Stimulated activated CD4-positive, alpha-beta T cell treated with anti-CD3 and anti-CD28 coated beads, TNF-alpha, amount 100 ng/mL, for 1 hour (primary cell): ENCODE measurements around the gene PRSS53.

Experiments used
- DNase-seq, 3 donors: peaks; one replicate each; pipeline ENCODE4 v3.0.0-alpha.2; 2020; ENCODE audit warnings: low read depth in 3 of 3, low spot score in 1 of 3

The PRSS53 gene

DNA sequence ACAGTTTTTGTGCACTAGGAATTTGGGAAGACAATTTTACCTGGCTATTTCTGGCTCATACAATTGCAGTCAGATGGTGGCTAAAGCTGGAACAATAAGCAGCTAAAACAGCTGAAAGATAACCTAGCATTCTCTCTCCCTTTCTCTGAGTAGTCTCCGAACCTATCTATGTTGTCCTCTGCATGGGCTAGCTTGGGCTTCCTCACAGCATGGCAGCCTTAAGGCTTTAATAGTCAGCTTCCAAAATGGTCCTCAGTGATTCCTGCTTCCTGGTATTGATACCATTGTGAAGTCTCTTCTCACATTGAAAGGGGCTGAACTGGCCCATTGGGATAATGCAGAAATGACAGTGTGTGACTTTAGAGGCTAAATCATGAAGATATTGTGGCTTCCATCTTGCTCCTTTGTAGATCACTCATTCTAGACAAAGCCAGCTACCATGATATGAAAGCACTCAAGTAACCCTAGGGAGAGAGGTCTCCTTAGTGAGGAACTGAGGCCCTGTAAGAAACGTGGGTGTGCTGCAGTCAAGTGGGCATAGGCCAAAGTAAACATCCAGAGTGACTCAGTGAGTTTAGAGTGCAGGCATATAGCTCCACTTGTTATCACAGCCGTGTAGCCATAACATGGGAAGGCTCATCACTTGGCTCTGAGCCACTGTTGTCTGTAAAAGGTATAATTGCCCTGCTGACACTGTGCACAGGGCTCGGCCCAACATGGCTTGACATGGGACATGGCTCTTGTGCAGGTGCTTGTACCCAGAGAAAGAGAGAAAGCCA, 11.3 kb upstream of the PRSS53 start:
- DNase-seq = no peak

DNA sequence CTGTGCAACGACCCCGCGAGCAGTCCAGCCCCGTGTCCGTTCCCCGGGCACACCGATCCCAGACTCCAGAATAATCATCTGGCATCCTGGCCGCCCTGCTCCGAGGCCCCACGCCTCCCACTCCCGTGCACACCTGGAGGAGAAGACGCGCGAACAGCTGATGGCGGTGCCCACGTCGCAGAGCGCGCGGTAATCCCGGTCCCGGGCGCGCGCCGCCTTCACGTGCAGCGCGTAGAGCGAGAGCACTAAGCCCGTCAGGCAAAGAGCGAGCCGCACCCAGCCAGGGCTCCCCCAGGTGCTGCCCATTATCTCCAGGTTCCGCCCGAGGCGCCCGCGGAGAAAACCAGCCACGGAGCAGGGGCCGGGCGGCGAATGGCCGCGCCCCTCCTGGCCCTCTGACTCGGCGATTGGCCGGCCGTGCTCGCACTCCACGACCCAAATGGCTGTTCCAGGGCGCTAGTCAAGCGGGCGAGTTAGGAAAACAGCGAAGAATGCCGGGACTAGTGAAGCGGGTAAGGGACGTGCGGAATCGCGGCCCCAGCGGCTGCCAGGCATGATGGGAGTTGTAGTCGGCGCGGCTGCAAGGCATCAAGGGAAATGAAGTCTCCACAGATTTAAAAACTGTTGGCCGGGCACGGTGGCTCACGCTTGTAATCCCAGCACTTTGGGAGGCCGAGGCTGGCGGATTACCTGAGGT, 5.8 kb upstream of the PRSS53 start, which contains the start of gene VKORC1:
VKORC1 (minus strand) TSS at position 374 of the 697 bp plus-strand sequence; CDS start at position 306, 68 bp downstream.
- DNase-seq = peak; percentile 60 to 70 (median 65)

DNA sequence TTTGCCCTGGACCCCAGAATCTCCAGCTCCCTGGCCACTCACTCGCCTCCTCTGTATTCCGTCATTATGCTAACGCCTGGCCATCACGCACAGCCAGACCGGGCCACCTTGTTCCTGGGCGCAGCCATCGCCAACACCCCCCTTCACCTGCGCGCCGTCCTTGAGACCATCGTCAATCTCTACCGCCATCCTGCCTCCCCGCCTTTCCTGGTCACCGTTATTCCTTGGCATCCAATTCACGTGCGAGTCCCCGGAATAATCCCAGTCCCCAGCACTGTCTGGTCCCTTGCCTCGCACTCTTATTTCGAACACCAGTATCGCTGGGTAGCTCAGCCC, 5.3 kb upstream of the PRSS53 start:
- no peak for DNase-seq

DNA sequence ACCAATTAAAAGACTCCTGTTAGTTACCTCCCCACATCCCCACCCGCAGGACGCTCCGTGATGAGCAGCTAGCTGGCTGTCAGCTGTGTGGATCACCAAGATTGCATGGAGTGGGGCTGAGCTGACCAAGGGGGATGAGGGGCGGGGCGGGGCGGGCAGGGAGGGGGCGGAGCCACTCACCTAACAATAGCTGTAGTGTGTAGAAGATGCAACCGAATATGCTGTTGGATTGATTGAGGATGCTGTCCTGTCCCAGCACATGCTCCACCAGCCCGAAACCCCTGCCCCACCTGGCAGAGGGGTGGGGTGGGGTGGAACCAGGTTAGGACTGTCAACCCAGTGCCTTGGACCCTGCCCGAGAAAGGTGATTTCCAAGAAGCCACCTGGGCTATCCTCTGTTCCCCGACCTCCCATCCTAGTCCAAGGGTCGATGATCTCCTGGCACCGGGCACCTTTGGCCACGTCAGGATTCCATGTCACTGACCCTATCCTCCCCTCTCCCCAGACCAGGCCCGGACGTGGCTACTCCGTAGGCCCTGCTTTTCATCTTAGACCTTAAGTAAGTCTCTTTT, 4.5 kb upstream of the PRSS53 start:
- no peak for DNase-seq

DNA sequence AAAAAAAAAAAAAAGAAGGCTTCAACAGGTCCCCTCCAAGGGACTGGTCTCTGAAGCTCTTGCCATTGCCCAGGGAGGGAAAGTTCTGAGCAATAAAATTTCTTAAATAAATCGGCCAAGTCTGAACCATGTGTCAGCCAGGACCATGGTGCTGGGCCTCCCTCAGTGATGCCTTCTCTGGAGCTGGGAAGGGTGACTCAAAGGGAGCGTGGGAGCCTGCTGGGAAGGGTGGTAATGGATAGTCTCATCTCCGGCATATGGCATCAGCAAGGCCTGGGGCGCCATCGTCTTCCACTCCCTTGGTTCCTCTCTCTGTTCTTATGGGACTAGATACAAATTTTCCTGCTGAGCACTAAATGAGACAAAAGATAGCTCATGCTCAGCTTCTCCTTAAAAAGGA, 3.6 kb upstream of the PRSS53 start:
- no peak for DNase-seq

DNA sequence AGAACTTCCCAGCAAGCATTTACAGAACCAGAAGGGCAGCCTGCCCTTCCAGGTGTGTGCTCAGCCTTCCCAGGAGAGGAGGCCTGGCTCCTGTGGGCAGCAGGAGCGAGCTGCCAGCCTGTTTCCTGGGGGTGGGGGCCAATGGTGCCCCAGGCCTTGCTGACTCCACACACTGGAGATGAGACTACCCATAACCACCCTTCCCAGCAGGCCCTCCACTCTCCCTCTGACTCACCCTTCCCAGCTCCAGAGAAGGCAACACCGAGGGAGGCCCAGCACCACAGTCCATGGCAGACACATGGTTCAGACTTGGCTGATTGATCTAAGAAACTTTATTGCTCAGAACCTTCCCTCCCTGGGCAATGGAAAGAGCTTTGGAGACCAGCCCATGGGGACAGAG, 1.8 kb upstream of the PRSS53 start:
- no peak for DNase-seq

DNA sequence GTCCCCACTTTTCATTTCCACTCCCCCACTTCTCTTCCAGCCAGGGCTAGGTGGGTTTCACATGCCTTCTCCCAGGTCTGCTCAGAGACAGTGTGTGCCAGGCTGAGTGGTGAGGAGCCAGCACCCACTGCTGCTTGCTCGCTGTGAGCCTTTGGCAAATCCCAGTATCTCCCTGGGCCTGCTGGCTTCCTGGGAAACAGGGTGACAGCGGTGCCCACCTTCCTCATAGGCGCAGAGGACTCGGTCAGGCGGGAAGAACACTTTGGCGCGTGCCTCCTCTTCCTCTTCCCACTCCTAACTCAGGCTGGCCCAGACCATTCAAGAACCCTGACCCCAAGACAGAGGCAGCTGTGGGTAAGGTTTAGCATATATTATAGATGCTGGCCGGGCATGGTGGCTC, 456 bp upstream of the PRSS53 start:
- DNase-seq = no peak

DNA sequence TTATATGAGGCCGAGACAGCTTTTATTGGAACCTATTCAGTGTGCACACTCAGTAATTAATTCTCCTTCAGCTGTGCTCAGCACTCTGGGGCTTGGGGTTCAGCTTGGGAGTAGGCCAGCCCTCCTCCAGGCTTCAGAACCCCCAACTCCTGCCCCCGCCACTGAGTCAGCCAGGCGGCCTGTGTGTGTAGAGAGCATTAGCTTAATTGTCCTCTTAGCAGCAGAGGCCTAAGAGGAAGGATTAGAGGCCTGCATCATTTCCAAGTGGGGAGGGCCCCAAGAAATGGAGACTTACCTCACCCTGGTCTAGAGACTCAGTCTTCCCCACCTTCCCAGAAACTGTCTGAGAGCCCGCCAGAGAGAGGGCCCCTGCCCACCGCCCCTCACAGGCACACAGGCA, 772 bp downstream of the PRSS53 start:
- DNase-seq = no peak

DNA sequence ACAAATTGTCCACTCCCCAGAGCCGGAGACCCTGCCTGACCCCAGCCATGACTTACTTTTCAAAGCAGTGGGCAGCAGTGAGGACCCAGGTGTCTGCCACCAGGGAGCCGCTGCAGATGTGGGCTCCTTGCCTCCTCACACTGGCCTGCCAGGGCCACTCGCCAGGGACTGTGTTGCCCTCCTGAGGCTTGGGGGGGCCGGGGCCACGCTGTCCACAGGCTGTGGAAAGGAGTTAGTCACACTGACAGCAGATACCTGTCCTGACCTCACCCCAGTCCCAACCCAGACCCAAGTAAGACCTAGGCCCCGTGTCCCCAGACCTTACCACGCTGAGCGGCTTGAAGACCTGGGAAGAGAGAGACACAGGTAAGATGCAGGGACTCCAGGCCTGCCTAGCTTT, 1.3 kb downstream of the PRSS53 start:
- DNase-seq = no peak

DNA sequence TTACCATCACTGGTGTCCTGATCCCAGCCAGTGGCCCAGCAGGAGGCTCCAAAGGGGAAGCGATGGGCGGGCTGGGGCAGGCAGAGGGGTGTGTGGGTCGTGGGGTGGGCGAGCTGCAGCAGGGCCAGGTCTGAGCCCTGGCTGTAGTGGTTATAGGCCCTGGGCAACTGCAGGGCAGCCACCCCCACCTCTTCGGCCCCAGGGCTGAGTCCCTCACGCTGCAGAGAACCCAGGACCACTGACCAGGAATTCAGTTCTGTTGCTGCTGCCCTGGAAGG, 2.2 kb downstream of the PRSS53 start:
- no peak for DNase-seq

DNA sequence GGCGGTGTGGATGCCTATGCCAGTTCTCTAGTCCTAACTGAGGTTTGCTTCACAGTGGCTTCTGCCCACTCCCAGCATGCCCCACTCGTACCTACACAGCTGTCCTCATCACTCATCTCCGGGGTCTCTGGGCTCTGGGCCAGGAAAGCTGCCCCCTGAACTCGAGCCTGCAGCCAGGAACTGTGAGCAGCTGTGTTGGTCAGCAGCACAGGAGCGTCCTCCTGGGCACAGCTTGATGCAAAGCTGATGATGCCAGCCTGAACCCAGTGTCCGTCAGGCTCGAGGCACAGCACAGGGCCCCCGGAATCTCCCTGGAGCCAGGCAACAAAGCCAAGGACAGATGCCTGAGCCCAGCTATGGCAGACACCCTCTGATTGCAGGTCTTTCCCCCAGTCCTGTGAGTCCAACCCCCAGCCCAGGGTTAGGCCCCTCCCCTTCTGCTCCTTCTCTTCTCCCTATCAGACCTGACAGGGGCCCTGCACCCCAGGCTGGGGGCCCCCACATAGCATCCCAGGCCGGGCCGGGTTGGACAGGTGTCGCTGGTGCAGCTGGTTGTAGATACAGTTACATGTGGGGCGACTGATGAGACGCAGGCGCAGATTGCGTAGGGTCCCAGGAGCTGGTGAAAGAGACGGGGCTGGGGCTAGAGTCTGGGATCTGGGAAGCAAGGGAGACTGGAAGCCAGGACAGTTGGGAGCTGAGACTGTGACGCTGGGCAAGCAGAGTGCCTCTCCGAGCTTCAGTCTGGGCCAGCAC, 2.7 kb downstream of the PRSS53 start:
- no peak for DNase-seq

DNA sequence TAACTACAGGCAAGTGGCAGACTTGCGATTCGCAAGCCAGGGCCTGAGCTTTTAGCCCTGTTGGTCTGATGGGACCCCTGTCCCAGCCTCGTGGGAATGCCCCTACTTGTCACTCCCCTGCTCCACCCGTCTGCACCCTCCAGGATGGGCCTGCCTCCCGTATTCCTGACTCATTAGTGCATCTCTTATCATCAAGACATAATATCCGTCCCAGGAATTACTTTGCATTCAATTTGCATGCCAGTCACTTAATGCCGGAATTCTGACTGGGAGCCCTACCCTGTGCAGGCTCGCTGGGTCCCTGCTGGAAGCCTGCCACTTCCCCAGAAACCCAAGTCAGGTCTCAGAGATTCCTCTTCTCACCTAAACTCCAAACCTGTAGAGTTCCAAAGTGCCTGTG, 3.3 kb downstream of the PRSS53 start:
- DNase-seq = no peak

DNA sequence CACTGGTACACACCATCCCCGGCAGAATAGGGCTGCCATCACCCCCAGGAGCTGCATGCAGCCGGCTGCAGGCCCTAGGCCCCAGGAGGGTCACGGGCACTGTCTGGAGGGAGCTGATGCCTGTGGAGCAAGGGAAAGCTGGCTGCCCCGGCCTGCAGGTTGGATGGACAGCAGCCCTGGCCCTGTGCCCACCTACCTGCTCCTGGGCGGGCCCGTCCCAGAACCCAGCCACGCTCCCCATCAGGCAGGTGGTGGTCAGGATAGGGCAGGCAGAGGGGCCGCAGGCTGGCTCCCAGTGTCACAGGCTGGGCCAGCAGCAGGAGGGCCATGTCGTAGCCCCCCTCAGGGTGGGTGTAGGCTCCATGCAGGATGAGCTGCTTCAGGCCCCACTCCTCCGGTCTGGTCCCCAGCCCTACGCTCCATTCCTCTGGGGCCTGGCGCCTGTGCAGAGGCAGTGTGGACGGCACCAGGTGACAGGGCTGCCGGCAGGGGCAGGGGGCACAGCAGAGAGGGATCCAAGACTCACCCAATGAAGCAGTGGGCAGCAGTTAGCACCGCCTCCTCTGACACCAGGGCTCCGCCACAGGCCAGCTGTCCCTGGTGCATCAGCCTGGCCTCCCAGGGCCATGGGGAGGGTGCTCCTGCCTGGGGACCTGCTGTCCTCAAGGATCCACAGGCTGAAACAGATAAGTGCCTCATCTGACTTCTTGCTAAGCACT, 4.0 kb downstream of the PRSS53 start:
- DNase-seq = no peak

DNA sequence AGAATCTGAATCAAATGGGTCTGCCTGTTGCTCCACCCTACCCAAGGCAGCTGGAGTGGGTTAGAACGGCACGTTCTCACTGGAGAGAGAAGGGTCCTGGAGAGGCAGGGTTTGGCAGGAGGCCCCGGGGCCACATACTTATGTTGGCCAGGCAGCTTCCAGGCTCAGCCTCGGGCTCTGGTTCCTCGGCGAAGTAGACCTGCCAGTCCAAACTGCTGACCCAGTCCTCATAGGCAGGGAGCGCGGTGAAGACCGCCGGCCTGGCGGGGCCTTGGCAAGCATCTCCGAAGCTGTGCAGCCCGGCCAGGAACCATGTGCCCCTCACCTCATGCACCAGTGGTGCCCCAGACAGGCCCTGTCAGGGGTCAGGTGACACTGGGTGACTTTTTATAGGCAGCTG, 4.8 kb downstream of the PRSS53 start:
- no peak for DNase-seq

DNA sequence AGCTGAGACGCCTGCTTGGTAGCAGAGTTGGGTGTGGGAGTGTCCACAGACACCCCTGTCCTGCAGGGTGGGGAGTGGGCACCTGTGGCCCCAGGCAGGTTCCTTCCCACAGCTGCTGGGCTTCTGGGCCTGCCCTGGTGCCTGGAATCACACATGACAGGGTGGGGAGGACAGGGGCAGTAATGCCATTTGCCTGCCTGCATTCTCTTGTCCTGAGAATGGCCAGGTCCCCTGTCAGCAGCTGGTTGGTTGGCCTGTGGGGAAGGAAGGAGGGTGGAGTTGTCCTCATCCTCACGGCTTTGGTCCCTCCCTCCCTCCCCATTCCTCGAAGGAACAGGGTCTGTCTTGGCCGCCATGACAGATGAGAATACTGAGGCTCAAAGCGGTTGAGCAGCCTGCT, 5.2 kb downstream of the PRSS53 start:
- DNase-seq = no peak

DNA sequence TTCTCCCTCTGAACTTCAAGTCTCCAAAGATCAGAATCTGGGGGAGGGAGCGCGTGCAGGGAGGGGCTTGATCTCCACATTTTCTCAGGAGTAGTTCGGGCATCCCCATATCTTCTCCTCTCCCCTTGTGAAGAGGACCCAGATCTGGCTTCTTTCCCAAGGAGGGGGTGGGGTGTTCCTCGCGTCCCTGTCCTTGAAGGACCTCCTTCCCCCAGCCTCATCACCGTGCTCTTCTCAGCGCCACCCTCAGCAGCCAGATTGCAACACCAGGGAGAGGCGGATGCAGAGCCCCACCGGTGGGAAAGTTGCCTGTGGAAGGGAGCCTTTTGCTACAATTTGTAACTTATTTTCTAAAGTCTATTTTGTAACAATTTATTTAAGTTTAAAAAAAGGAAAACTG, 5.7 kb downstream of the PRSS53 start:
- DNase-seq = no peak

DNA sequence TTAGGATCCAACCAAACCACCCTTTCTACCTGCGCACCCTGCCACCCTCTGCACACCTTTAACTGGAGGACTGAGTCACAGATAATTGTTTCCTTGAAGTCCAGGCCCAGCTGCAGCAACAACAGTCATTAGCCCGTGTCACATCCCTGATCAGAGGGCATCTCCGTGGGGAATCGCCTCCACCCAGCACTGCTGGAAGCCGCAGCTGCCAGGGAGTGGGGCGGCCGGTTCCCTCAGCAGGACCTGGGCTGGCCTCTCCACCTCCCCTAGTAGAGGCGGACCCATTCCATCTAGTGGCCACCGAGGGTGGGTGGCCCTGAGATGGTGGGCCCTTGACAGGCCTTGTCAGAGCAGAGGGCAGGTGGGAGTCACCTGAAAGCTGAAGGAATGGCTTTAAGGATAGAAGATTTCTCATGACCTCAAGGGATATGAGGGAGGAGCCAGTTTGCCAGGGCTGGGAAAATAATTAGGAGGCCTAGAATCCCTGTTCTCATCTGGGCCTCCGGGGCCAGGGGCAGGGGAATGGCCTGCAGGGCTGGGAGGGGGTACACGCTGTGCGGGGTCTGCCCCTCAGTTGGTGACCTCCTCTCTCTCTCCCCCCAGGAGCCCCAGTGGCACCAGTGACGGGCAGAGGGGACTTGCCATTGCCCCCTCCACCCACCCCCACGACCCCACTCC, 6.2 kb downstream of the PRSS53 start:
- DNase-seq = no peak

DNA sequence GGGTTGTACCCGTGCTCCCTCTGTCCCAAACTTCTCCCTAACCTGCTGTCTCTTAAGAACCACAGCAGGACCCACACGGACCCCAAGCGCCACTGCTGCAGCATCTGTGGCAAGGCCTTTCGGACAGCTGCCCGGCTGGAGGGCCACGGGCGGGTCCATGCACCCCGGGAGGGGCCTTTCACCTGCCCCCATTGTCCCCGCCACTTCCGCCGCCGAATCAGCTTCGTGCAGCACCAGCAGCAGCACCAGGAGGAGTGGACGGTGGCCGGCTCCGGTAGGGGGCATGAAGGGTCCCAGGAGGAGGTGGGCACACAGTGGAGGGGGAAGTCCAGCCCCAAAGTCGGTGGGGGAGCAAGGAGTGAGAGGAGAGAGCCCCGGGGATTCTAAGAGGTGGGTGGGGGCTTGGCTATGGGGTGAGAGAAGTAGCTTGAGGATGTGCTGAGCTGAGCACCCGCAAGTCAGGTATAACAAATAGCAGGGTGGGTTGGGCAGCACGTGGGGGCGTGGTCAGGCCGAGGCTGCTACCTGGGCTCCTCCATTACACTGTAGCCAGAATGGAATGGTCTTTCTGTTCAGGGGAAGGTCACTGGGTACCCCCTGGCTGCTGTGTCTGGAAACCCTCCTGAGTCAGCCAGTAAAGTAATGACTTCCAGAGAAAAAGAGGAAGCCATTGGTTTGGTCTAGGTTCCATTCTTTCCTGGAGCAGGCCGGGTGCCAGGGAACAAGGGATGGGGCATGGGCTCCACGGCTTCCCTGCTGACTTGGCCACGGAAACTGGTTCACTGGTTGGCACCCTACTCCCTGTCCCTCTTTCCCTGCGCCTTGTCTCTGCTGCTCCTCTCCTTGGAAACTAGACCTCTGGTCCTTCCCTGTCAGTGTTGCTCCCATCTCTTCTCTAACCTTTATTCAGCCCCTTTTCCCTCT, 7.1 kb downstream of the PRSS53 start:
- no peak for DNase-seq

DNA sequence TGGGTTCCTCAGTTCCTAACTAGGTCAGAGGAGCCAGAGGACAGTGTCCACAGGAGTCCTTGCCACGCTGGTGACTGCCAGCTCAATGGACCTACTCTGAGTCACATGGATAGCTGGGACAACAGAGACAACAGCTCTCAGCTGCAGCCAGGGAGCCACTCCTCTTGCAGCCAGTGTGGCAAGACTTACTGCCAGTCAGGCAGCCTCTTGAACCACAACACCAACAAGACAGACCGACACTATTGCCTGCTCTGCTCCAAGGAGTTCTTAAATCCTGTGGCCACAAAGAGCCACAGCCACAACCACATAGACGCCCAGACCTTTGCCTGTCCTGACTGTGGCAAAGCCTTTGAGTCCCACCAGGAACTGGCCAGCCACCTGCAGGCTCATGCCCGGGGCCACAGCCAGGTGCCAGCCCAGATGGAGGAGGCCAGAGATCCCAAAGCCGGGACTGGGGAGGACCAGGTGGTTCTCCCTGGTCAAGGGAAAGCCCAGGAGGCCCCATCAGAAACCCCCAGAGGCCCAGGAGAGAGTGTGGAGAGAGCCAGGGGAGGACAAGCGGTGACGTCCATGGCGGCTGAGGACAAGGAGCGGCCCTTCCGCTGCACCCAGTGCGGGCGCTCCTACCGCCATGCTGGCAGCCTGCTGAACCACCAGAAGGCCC, 7.9 kb downstream of the PRSS53 start:
- no peak for DNase-seq
